HepG2 (cell line): ENCODE results near the gene ITIH2. TPM values are rescaled to one million over a fixed set of nuclear protein-coding genes. Genes with fewer than 3 reads are reported as not detected.
A peak's percentile ranks its signal among the peaks of the same experiment; 100 is the strongest.

ENCODE experiments used
- CCAR2 ChIP-seq: fragments of 200-400 bp; formaldehyde crosslinking; optimal IDR thresholded peaks from 2 replicates; pipeline ENCODE3; 2018; ENCODE audit warnings: low read depth, mild to moderate bottlenecking, low read length, moderate library complexity
- CREM ChIP-seq, 2 experiments: sonication (generic) in 1 of 2; formaldehyde crosslinking in 1 of 2; IDR thresholded peaks; 2 replicates each; pipeline versions ENCODE4 v1.4.0 to v1.6.1; 2016 to 2020; ENCODE audit warnings: antibody characterized with exemption in 1 of 2, mild to moderate bottlenecking in 1 of 2, missing genetic modification reagents in 1 of 2
- ELK4 ChIP-seq: sonication (generic); formaldehyde crosslinking; IDR thresholded peaks from 2 replicates; pipeline ENCODE4 v1.9.0; 2021; ENCODE audit warnings: missing genetic modification reagents, borderline replicate concordance
- JDP2 ChIP-seq: sonication (generic); formaldehyde crosslinking; IDR thresholded peaks from 2 replicates; pipeline ENCODE4 v1.8.1; 2022; ENCODE audit warnings: missing genetic modification reagents, borderline replicate concordance
- KDM2A ChIP-seq: sonication (generic); formaldehyde crosslinking; IDR thresholded peaks from 2 replicates; pipeline ENCODE4 v1.4.0; 2020; ENCODE audit warnings: low read depth, missing genetic modification reagents, borderline replicate concordance
- KLF11 ChIP-seq: IDR thresholded peaks from 2 replicates; pipeline ENCODE4 v1.6.1; 2016; ENCODE audit warnings: missing compliant biosample characterization
- KLF12 ChIP-seq: sonication (generic); formaldehyde crosslinking; IDR thresholded peaks from 2 replicates; pipeline ENCODE4 v1.4.0; 2020; ENCODE audit warnings: missing genetic modification reagents, borderline replicate concordance
- MTA3 ChIP-seq: sonication (generic); formaldehyde crosslinking; IDR thresholded peaks from 2 replicates; pipeline ENCODE4 v1.4.0; 2020; ENCODE audit warnings: missing genetic modification reagents
- MYNN ChIP-seq: sonication (generic); formaldehyde crosslinking; IDR thresholded peaks from 2 replicates; pipeline ENCODE4 v1.4.0; 2020; ENCODE audit warnings: mild to moderate bottlenecking, low read depth, missing genetic modification reagents
- MZF1 ChIP-seq: sonication (generic); formaldehyde crosslinking; IDR thresholded peaks from 2 replicates; pipeline ENCODE4 v1.8.1; 2023; ENCODE audit warnings: mild to moderate bottlenecking, missing genetic modification reagents, borderline replicate concordance
- NFRKB ChIP-seq: fragments of 450-650 bp; IDR thresholded peaks from 2 replicates; pipeline ENCODE4 v1.6.1; 2017
- SATB2 ChIP-seq: sonication (generic); formaldehyde crosslinking; IDR thresholded peaks from 2 replicates; pipeline ENCODE4 v1.5.0; 2020; ENCODE audit warnings: missing genetic modification reagents
- SMAD9 ChIP-seq: sonication (generic); formaldehyde crosslinking; IDR thresholded peaks from 2 replicates; pipeline ENCODE4 v1.5.1; 2020; ENCODE audit warnings: mild to moderate bottlenecking, missing genetic modification reagents
- TCF7 ChIP-seq: sonication (generic); IDR thresholded peaks from 2 replicates; pipeline ENCODE4 v1.6.1; 2016; ENCODE audit warnings: antibody characterized with exemption, low read depth
- ZBTB20 ChIP-seq: sonication (generic); formaldehyde crosslinking; IDR thresholded peaks from 2 replicates; pipeline ENCODE4 v1.8.1; 2023; ENCODE audit warnings: missing genetic modification reagents, low read depth, mild to moderate bottlenecking, borderline replicate concordance
- ZBTB8A ChIP-seq: sonication (generic); formaldehyde crosslinking; IDR thresholded peaks from 2 replicates; pipeline ENCODE4 v1.4.0; 2020; ENCODE audit warnings: mild to moderate bottlenecking, low read depth, missing genetic modification reagents, borderline replicate concordance
- ZNF605 ChIP-seq: sonication (generic); formaldehyde crosslinking; IDR thresholded peaks from 2 replicates; pipeline ENCODE4 v1.8.0; 2022; ENCODE audit warnings: mild to moderate bottlenecking, missing genetic modification reagents
- ZNF749 ChIP-seq: sonication (generic); formaldehyde crosslinking; IDR thresholded peaks from 2 replicates; pipeline ENCODE4 v1.8.0; 2022; ENCODE audit warnings: mild to moderate bottlenecking, missing genetic modification reagents, moderate library complexity, borderline replicate concordance
- ZNF777 ChIP-seq: sonication (generic); formaldehyde crosslinking; IDR thresholded peaks from 2 replicates; pipeline ENCODE4 v1.4.0; 2020; ENCODE audit warnings: missing genetic modification reagents
- polyA plus RNA-seq, 8 experiments: library from polyadenylated mRNA; depleted of rRNA in 3 of 8; stranded (reverse) in 7 of 8; unstranded in 1 of 8; fragments of >200 nt; fragmentation: Illumina TruSeq in 4 of 8; extraction: Trizol in 4 of 8; gene quantifications; 2 replicates each; pipeline versions ENCODE4 v1.2.1 to v1.2.3, GENCODE V29; 2011 to 2016; ENCODE audit warnings: low read depth in 4 of 8, missing spikeins in 1 of 8, mixed read lengths in 1 of 8; ENCODE audit not compliant: insufficient read depth in 1 of 8
- total RNA-seq, 5 experiments: library from RNA; depleted of rRNA; stranded (reverse); fragments of >200 nt; fragmentation: Illumina TruSeq; extraction: Trizol; gene quantifications; 2 replicates each; pipeline ENCODE4 v1.2.3, GENCODE V29; 2016; ENCODE audit warnings: low read depth in 1 of 5
- TF ChIP-seq, protein P1 (sequence below): sonication (generic); formaldehyde crosslinking; IDR thresholded peaks from 2 replicates; pipeline ENCODE4 v1.8.0; 2022; ENCODE audit warnings: mild to moderate bottlenecking, missing genetic modification reagents, moderate library complexity
- TF ChIP-seq, protein P2 (sequence below): sonication (generic); formaldehyde crosslinking; IDR thresholded peaks from 2 replicates; pipeline ENCODE4 v1.9.0; 2021; ENCODE audit warnings: missing genetic modification reagents, mild to moderate bottlenecking, borderline replicate concordance
- TF ChIP-seq, protein P3 (sequence below): sonication (generic); formaldehyde crosslinking; IDR thresholded peaks from 2 replicates; pipeline ENCODE4 v1.4.0; 2020; ENCODE audit warnings: missing genetic modification reagents
- TF ChIP-seq, protein P4 (sequence below): sonication (generic); formaldehyde crosslinking; IDR thresholded peaks from 2 replicates; pipeline ENCODE4 v1.8.1; 2023; ENCODE audit warnings: mild to moderate bottlenecking, inconsistent platforms, moderate library complexity, missing genetic modification reagents, borderline replicate concordance

Gene ITIH2
- total and polyA plus RNA-seq, 2 of the 13 experiments (the other 11 are each of a cell fraction or from before 2014, with no cell fraction given), result 1,197 to 1,427 TPM

DNA sequence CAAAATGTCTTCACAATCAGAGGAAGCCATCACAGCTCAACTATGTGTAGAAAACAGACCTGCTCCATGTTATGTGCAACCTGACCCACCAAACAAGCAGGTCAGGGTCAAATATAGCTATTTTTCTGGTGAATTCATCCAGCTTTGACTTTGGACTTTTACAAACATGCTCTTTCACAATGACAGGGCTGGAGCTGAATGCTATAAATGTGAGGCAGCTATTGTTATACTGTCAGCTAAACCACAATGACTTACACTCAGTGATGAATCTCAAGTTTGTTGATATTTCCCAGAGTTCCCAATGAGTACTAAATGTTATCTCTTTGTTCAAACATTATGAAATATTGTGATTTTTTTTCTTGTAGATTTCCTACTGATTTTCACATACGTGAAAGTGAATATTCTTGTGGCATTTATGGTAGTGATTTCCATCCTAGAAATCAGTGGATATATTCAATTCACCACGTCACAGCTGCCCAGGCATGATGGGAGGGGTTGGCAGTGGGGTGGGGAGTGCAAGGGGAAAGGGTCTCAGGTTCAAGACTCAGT is 2.5 kb upstream of the ITIH2 start (continued):
- TF ChIP-seq KLF11 (CRISPR knock-in tag) (peak; percentile 85; the same call in 1 of the 2 replicates), ZNF605 (no peak), MTA3 (CRISPR knock-in tag) (no peak), SMAD9 (CRISPR knock-in tag) (no peak), ZNF777 (CRISPR knock-in tag) (no peak), SATB2 (CRISPR knock-in tag) (peak; percentile 62; the same call in 1 of the 2 replicates), MYNN (CRISPR knock-in tag) (no peak), CREM (IDR thresholded peaks at IDR 0.05) (peak; percentile 95), CREM (CRISPR knock-in tag; IDR thresholded peaks at IDR 0.05) (no peak), ZBTB8A (CRISPR knock-in tag) (no peak), ELK4 (CRISPR knock-in tag) (no peak), CCAR2 (no peak), ZBTB20 (CRISPR knock-in tag) (peak; percentile 84; the same call in 1 of the 2 replicates), NFRKB (0 out of 2 replicates have a peak, but pooled peaks have one; percentile 31), JDP2 (CRISPR knock-in tag) (no peak), ZNF749 (CRISPR knock-in tag) (no peak), KLF12 (CRISPR knock-in tag) (no peak), TCF7 (peak; percentile 87), KDM2A (CRISPR knock-in tag) (no peak), MZF1 (CRISPR knock-in tag) (no peak)
- TF ChIP-seq, protein P1, sequence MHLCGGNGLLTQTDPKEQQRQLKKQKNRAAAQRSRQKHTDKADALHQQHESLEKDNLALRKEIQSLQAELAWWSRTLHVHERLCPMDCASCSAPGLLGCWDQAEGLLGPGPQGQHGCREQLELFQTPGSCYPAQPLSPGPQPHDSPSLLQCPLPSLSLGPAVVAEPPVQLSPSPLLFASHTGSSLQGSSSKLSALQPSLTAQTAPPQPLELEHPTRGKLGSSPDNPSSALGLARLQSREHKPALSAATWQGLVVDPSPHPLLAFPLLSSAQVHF (CRISPR knock-in tag), result no peak
- TF ChIP-seq, protein P2, sequence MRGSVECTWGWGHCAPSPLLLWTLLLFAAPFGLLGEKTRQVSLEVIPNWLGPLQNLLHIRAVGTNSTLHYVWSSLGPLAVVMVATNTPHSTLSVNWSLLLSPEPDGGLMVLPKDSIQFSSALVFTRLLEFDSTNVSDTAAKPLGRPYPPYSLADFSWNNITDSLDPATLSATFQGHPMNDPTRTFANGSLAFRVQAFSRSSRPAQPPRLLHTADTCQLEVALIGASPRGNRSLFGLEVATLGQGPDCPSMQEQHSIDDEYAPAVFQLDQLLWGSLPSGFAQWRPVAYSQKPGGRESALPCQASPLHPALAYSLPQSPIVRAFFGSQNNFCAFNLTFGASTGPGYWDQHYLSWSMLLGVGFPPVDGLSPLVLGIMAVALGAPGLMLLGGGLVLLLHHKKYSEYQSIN (CRISPR knock-in tag), result no peak
- TF ChIP-seq, protein P3, sequence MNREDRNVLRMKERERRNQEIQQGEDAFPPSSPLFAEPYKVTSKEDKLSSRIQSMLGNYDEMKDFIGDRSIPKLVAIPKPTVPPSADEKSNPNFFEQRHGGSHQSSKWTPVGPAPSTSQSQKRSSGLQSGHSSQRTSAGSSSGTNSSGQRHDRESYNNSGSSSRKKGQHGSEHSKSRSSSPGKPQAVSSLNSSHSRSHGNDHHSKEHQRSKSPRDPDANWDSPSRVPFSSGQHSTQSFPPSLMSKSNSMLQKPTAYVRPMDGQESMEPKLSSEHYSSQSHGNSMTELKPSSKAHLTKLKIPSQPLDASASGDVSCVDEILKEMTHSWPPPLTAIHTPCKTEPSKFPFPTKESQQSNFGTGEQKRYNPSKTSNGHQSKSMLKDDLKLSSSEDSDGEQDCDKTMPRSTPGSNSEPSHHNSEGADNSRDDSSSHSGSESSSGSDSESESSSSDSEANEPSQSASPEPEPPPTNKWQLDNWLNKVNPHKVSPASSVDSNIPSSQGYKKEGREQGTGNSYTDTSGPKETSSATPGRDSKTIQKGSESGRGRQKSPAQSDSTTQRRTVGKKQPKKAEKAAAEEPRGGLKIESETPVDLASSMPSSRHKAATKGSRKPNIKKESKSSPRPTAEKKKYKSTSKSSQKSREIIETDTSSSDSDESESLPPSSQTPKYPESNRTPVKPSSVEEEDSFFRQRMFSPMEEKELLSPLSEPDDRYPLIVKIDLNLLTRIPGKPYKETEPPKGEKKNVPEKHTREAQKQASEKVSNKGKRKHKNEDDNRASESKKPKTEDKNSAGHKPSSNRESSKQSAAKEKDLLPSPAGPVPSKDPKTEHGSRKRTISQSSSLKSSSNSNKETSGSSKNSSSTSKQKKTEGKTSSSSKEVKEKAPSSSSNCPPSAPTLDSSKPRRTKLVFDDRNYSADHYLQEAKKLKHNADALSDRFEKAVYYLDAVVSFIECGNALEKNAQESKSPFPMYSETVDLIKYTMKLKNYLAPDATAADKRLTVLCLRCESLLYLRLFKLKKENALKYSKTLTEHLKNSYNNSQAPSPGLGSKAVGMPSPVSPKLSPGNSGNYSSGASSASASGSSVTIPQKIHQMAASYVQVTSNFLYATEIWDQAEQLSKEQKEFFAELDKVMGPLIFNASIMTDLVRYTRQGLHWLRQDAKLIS (CRISPR knock-in tag), result peak; percentile 66; the same call in 1 of the 2 replicates
- TF ChIP-seq, protein P4, sequence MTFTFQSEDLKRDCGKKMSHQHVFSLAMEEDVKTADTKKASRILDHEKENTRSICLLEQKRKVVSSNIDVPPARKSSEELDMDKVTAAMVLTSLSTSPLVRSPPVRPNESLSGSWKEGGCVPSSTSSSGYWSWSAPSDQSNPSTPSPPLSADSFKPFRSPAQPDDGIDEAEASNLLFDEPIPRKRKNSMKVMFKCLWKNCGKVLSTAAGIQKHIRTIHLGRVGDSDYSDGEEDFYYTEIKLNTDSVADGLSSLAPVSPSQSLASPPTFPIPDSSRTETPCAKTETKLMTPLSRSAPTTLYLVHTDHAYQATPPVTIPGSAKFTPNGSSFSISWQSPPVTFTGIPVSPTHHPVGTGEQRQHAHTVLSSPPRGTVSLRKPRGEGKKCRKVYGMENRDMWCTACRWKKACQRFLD (CRISPR knock-in tag), result no peak
